Vagina (tissue), 2 donors: ENCODE data around the gene IWS1.

Experiments used
- CTCF ChIP-seq, 3 experiments: fragments of 450-650 bp in 2 of 3; fragments of 200-600 bp in 1 of 3; sonication (generic) in 1 of 3; IDR thresholded peaks; one replicate each; pipeline ENCODE4 v1.5.1; 2017 to 2019; ENCODE audit warnings: antibody characterized with exemption in 3 of 3, mild to moderate bottlenecking in 2 of 3, moderate library complexity in 2 of 3
- POLR2A ChIP-seq, 2 donors: fragments of 450-650 bp; IDR thresholded peaks; one replicate each; pipeline ENCODE4 v1.6.1; 2017; ENCODE audit warnings: antibody characterized with exemption in 2 of 2, mild to moderate bottlenecking in 2 of 2, moderate library complexity in 2 of 2
- POLR2AphosphoS5 ChIP-seq, 2 donors: sonication (generic); formaldehyde crosslinking; IDR thresholded peaks; one replicate each; pipeline ENCODE4 v1.9.0; 2017; ENCODE audit warnings: antibody characterized with exemption in 2 of 2, mild to moderate bottlenecking in 2 of 2, low read depth in 1 of 2; ENCODE audit not compliant: insufficient read depth in 1 of 2

- TF ChIP-seq CTCF (IDR thresholded peaks at IDR 0.05) (no peak), POLR2AphosphoS5 (IDR thresholded peaks at IDR 0.05; ENCODE audit: insufficient read depth in 1 of 2, low read depth in 1 of 2) (no peak), POLR2A (IDR thresholded peaks at IDR 0.05) (no peak)
Measured at GRCh38 chr2:127568128-127568527, 41.8 kb upstream of the IWS1 start.
